ENCODE data around the gene PDZD8.

GRCh38 chr10:117306674-117307073 is 68.6 kb downstream of the PDZD8 start:
- TF ChIP-seq EZH2 (IDR thresholded peaks at IDR 0.05; ENCODE audit: low read length, missing control alignments) (no peak), CTCF (conservative IDR thresholded peaks at IDR 0.05 in 1 of 2, IDR thresholded peaks at IDR 0.05 in 1 of 2; ENCODE audit: low read depth in 1 of 2, low read length in 2 of 2) (no peak)

All from fibroblast of lung (primary cell).